ENCODE results near the gene TLDC2.
"Not testable (repeated sequence)": the region's sequence is repeated elsewhere in the genome, so short reads cannot be mapped to it uniquely, and the experiment has no call there.

GRCh38 chr20:36875093-36875492, 845 bp upstream of the TLDC2 start:
- TF ChIP-seq FOXA1 (IDR thresholded peaks at IDR 0.05); FOXK2 (IDR thresholded peaks at IDR 0.05); SP1 (IDR thresholded peaks at IDR 0.05); BHLHE40 (IDR thresholded peaks at IDR 0.05; ENCODE audit: borderline replicate concordance): not testable (repeated sequence)
